NCI-H2171 treated with DMSO at 0.1 percent for 48 hours (cell line): Measurements from ENCODE around the gene TRAPPC1.
"Not testable (repeated sequence)": the region's sequence is repeated elsewhere in the genome, so short reads cannot be mapped to it uniquely, and the experiment has no call there.

Experiments used
- DNase-seq: peaks from one replicate; lab custom pipeline; 2025; lab: John Stamatoyannopoulos, UW

The TRAPPC1 gene, protein sequence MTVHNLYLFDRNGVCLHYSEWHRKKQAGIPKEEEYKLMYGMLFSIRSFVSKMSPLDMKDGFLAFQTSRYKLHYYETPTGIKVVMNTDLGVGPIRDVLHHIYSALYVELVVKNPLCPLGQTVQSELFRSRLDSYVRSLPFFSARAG

DNA sequence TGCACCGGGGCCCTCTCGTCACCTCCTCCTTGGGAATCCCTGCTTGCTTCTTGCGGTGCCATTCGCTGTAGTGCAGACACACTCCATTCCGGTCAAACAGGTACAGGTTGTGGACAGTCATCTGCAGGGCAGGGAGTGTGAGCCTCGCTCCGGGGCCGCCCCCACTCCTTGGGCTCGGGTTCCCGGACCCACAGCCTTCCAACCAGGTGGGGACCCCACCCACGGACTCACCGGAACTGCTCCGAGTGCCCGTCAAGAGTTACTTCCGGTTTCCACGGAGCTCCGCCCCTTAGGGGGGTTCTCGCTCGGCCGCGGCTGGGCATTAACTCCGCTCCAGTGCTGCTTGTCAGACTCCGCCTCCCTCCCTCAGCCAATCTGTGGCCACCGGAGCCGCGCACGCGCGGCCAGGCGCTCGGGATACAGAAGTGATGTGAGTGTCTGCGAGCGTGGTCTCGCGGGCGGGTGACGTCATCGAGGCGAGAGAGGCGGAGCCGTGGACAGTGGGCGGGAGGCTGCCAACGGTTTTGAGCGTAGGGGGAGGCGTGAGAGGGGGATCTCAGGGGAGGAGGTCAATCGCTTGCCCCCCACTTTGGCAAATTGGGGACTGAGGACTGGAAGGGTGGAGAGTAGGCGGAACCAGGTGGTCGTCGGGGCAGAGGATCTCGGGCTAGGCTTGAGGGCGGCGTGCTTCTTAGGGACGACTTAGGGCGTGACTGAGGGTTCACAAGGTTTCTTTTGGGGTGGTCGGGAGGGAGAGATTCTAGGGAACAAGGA lies at the start of gene TRAPPC1, which contains the start of gene CNTROB:
TSS of gene TRAPPC1 (minus strand) at position 238 of the 774 bp plus-strand sequence. CDS start at position 121, 117 bp downstream.
TSS of gene CNTROB (plus strand) at position 498 of the 774 bp plus-strand sequence. CDS start 874 bp downstream, outside the sequence.
- peak; percentile 98 for DNase-seq

DNA sequence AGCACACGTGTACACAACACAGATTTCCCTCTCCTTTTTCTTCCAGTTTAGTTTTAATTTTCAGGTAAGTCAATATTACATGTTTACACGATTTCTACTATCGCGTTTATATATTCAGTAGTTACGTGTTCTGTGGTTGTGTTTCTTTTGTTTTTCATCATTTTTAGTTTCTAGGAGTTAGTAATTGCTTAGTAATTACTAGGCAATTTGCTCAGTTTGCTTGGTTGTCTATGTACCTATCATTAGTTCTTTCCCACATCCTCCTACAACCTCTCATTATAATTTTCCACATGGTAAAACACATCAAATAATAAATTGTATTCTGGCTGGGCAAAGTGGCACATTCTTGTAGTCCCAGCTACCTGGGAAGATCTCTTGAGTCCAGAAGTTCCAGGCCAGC lies 46.1 kb upstream of the TRAPPC1 start:
- DNase-seq, result no peak

DNA sequence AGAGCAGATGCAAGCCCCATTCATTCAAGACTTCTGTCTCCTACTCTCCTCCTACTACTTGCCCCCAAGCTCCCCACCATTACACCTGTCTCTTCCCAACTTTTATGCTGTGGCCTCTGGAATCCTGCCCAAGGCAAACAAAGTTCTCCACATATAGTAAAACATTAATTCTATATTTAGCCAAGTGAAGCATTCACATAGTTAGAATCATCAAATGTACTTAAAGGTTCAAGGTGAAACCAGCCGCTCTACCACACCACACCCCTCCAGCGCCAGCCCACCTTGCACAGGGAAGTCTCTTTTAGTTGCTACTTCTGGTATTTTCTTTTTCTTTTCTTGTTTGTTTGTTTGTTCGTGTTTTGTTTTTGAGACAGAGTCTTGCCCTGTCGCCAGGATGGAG lies 45.3 kb upstream of the TRAPPC1 start:
- no peak for DNase-seq

DNA sequence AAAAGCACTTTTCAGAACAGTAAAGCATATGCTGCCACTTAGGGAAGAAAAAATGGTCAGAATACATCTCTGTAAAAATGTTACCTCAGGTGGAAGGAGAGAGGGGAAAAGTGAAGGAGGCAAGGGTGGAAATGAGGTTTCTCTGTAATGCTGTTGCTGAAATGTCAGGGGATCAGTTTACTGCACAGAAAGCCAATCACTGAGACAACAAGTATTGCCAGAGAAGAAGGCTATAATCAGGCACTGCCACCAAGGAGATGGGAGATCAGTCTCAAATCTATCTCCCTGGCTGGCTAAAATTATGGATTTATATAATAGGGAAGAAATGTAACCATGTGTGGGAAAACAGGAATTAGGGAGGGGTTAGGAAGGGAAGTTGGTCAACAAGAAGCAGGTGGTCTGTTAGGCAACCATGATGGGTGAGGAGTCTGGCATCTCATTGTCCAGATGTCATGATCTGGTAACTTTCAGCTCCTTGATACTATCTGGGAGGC lies 42.9 kb upstream of the TRAPPC1 start:
- DNase-seq, result no peak

DNA sequence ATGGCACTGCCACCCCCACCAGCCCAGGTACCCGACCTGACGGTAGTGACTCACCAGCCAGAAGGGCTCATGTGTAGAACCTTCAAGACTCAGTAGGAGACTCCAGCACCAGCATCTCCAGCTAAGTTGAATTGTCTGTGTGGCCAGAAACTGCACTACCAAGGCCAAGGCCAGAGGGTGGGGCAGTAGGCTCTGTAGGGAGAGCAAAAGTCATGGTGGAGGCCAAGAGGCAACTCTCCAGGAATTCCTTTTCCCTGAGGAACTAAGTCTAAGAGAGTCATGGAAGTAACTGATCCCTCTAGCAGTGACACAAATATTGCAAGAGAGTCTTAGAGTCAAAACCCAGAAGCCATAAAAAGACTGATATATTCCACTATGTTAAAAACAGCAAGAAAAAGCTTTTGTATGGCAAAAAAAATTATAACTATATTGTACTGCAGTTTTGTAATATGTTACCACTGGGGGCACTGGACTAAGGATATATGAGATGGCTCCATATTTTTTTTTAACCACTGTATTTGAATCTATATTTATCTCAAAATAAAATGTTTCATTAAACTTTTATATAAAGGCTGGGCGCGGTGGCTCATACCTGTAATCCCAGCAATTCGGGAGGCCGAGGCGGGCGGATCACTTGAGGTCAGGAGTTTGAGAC lies 40.5 kb upstream of the TRAPPC1 start:
- no peak for DNase-seq

DNA sequence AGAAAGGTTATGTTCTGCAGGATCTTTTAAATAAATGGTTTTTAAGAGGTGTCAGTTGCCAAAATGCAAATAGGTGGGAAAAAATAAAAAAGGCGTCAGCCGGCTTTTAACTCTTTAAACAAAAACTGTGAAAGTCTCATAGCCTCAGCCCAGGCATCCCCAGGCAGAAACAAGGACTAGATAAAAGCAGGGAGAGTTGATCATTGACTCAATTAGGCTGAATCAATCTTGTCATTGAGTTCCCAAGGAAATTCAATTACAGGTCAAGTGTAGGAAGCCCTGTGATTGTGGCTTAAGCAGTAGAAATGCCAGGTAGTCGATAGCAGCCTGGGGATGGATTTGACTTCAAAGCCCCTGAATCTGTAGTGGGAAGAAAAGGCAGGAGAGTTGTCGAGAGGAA lies 39.9 kb upstream of the TRAPPC1 start:
- DNase-seq, result no peak

DNA sequence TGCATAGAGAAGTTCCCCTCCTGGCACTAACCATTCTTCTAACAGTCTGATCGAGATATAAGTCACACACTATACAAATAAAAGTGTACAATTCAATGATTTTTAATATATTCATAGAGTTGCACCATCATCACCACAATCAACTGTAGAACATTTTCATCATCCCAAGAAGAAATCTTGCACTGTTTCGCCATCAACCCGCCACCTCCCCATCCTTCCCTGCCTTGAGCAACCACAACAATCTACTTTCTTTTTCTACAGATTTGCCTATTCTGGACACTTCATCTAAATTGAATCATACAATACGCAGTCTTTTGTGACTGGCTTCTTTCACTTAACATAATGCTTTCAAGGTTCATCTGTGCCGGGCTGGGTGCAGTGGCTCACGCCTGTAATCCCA lies 37.7 kb upstream of the TRAPPC1 start:
- no peak for DNase-seq

DNA sequence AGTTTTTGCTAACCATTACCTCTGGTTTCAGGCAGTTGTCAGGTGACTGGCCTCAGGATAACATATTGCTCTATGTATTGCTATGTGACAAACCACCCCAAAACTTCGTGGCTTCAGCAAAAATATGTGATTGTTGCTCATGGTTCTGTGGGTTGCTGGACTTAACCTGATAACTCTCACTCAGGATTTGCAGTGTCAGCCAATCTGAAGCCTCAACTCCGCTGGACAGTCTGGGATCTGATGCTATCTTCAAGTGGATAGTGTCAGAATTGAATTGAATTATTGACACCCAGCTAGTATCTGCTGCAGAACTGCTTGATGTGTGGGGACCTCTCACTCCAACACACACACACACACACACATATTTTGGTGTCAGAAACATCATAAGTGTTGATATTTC lies 36.0 kb upstream of the TRAPPC1 start:
- DNase-seq, result no peak

DNA sequence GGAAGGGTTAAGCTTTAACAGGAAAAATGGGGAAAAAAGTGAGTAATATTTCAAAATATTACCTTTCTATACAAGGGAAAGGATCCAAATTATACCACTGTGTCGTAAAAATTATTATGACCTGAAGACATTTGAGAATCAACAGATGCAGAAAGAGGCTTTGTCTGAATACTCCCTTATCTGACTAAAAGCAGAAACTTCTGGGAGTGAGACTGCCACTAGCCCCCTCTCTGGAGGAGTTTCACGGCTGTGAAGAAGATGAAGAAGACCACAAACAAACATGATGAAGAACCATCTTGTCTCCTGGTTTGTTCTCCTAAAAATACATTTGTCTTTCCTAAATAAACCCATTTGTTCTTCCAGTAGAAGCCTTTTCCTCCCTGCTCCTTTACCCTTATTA lies 29.7 kb upstream of the TRAPPC1 start:
- no peak for DNase-seq

DNA sequence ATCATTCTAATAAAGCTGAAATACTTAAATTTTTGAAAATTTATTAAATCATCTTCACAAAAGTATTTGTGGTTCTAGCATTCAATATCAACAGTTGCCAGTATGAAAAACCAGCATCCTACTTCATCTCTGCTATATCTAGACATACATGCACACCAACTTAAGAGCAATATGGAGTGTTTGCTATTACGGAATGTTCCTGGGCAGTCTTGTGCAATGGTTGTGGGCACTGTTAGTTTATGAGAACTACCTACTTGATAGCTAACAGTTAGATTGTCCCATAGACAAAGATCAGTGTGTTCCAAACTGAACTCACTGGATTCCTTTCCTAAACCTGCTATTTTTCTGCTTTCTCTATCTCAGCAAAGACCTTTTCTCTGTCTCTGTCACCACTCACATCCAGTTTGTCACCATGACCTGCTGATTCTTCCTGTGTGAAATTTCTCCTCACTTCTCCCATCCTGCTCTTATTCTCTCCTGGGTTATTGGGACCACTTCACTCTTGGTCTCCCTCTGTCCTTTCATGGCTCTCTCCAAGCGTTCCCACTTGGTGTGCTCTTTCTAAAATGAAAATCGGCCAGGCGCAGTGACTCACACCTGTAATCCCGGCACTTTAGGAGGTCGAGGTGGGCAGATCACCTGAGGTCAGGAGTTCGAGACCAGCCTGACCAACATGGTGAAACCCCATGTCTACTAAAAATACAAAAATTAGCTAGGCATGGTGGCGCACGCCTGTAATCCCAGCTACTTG lies 27.9 kb upstream of the TRAPPC1 start:
- DNase-seq, result no peak

DNA sequence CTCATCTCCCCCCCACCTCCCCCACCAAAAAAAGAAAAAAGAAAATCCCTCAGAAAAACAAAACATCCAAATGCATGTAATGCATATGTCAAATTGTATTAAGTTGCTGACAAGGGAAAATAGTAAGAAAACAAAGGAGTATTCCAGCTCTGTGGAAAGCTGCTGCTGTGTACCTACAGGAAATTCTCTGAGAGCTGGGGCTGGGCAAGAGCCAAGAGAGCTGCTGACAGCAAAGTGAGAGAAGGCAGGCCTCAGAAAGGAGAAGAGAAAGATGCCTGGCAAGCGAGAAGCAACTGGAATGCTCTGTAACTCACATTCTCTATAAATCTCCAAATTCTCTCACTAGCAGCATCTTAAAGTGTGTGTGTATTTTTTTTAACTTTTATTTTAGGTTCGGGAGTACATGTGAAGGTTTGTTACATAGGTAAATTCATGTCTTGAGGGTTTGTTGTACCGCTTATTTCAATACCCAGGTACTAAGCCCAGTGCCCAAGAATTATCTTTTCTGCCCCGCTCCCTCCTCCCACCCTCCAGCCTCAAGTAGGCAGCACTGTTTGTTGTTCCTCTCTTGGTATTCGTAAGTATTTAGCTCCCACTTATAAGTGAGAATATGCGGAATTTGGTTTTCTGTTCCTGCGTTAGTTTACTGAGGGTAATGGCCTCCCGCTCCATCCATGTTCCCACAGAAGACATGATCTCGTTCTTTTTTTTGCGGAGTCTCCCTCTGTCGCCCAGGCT lies 24.7 kb upstream of the TRAPPC1 start:
- no peak for DNase-seq

DNA sequence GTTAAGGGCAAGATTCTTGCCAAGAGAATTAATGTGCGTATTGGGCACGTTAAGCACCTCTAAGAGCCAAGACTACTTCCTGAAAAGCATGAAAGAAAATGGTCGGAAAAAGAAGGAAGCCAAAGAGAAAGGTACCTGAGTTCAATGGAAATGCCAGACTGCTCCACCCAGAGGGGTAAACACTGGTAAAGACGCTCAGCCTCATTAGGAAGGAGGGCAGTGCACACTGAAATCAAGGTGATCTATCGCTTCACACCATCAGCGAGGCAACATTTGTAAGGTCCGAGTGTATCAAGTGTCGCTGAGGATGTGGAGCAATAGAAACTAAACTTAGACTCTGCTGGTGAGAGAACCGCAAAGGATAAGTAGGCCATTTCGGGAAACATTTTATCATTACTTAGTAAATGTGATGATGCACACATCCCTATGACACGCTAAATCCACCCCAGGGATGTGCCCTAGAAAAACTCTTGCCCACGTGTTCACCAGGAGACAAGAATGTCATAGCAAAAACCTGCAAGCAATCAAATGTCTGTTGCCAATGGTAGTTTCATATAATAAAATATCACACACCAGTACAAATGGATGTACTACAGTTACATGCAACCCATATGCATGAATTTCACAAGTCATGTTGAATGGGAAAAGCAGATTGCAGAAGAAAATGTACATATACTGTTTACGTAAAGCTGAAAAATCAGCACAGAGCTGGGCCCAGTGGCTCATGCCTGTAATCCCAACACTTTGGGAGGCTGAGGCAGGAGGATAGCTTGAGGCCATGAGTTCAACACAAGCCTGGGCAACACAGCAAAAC lies 23.9 kb upstream of the TRAPPC1 start:
- no peak for DNase-seq

DNA sequence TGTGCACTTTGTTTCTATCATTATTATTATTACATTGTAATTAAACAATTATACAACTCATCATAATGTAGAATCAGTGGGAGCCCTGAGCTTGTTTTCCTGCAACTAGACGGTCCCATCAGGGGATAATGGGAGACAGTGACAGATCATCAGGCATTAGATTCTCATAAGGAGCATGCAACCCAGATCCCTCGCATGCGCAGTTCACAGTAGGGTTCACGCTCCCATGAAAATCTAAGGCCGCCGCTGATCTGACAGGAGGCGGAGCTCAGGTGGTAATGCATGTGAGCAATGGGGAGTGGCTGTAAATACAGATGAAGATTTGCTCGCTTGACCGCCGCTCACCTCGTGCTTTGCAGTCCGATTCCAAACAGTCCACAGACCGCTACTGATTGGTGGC lies 21.5 kb upstream of the TRAPPC1 start:
- DNase-seq, result not testable (repeated sequence)

DNA sequence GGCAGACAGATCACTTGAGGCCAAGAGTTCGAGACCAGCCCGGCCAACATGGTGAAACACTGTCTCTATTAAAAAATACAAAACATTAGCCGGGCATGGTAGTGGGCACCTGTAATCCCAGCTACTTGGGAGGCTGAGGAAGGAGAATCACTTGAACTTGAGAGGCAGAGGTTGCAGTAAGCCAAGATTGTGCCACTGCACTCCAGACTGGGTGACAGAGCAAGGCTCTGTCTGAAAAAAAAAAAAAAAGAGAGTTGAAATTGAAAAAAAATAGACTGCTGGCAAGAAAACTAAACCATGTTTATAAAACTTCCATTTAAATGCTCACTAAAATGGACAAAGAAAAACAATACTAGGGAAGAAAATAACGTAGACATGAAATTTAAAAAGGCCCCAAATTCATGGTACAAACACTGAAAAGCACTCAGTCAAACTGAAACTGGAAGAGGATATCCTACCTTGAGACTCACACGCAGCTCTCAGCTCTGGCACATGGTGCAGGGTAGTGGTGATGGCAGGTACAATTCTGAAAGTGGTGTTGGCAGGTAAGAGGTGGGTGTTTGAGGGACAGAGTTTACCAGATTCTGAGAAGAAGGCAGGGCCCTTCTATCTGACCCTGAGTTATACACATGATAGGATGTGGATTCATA lies 19.5 kb upstream of the TRAPPC1 start:
- DNase-seq, result no peak

DNA sequence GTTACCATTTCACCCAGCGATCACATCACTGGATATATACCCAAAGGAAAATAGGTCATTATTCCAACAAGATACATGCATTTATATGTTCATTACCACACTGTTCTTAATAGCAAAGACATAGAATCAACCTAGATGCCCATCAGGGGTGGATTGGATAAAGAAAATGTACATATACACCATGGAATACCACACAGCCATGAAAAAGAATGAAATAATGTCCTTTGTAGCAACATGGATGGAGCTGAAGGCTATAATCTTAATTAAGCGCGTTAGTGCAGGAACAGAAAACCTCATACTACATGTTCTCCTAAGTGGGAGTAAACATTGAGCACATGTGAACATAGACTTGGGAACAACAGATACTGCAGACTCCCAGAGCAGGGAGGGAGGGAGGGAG lies 18.8 kb upstream of the TRAPPC1 start:
- DNase-seq, result no peak

DNA sequence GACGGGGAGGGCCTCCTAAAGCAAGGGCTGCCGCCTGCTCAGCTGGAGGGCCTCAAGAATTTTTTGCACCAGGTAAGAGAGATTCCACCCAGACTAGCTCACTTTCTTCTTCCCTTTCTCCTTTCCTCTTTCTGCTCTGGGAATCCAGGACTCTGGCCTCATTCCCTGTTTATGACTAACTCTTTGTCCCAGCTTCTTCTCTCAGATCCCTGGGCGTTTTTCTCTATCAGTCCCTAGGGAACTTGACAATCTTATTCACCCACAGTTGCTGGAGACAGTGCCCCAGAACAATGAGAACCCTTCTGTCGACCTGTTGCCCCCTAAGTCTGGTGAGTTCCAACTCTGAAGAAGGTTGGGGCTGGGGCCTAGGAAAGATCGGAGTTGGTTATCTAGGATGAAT lies 15.9 kb upstream of the TRAPPC1 start:
- DNase-seq, result no peak

DNA sequence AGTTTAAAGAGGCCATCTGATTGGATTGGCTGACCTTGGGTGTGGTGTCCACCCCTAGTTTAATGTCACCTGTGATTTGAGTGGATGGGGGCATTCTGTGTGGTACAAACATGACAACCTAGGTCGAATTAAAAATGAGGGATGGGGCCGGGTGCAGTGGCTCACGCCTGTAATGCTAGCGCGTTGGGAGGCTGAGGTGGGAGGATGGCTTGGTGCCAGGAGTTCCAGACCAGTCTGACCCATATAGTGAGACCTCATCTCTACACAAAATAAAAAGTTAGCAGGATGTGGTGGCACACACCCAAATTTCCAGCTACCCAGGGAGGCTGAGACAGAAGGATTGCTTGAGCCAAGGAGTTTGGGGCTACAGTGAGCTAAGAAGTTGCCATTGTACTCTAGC lies 14.7 kb upstream of the TRAPPC1 start:
- no peak for DNase-seq

DNA sequence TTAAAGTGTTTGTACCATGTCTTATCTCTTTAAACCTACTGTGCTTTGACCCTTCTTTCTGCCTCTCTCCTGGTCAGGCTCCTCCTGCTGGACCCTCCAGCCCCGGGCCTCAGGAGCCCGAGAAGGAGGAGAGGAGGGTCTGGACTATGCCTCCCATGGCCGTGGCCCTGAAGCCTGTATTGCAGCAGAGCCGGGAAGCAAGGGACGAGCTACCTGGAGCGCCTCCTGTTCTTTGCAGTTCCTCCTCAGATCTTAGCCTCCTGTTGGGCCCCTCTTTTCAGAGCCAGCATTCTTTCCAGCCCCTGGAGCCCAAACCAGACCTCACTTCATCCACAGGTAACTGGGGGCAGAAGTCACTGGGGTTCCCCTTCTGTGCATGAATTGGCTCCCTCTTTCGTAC lies 13.9 kb upstream of the TRAPPC1 start:
- DNase-seq, result no peak

DNA sequence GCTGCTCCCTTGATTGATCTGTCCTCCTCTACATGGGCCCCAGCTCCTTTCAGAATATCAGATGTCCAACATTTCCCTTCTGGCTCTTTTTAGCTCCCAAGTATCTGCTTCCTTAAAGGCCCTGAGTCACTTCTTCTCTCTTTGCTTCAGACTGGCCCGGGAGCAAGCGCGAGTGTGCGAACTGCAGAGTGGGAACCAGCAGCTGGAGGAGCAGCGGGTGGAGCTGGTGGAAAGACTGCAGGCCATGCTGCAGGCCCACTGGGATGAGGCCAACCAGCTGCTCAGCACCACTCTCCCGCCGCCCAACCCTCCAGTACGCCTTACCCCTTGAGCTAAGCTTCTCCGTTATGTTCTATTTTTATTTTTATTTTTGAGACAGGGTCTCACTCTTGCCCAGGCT lies 12.6 kb upstream of the TRAPPC1 start:
- no peak for DNase-seq

DNA sequence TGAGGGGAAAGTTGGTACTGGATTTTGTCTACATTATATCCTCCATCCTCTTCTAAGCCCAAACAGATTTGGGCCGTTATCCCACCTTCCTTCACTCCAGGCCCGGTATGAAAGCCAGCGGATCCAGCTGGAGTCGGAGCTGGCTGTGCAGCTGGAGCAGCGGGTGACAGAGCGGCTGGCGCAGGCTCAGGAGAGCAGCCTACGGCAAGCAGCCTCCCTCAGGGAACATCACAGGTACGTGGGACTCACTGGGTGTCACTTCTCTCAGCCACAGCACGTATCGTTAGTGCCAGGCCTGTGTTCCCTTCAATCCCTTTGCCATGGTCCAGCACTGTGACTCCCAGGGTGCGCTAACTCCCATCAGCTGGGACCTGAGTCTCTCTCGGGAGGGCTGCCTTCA lies 11.5 kb upstream of the TRAPPC1 start:
- DNase-seq, result no peak
